ENCODE results near the gene TTLL9. TPM values are rescaled to one million over a fixed set of nuclear protein-coding genes. Genes with fewer than 3 reads are reported as not detected.
"Not testable (repeated sequence)": the region's sequence is repeated elsewhere in the genome, so short reads cannot be mapped to it uniquely, and the experiment has no call there.

The TTLL9 gene
- total RNA-seq, 1 experiment from 2014 or later = 0.27 TPM

- DNase-seq (ENCODE audit: low spot score) = not testable (repeated sequence)
Observed at GRCh38 chr20:31917962-31918412, 47.6 kb downstream of the TTLL9 start.

GRCh38 chr20:31918466-31919105 lies 48.2 kb downstream of the TTLL9 start:
- no peak for DNase-seq (ENCODE audit: low spot score)

- no peak for DNase-seq (ENCODE audit: low spot score)
Observed at GRCh38 chr20:31919410-31920155, 49.1 kb downstream of the TTLL9 start.

- DNase-seq (ENCODE audit: low spot score) = no peak
Observed at GRCh38 chr20:31920275-31920855, 49.9 kb downstream of the TTLL9 start.

GRCh38 chr20:31921480-31921879 lies 51.0 kb downstream of the TTLL9 start:
- not testable (repeated sequence) for DNase-seq (ENCODE audit: low spot score)

- no peak for DNase-seq (ENCODE audit: low spot score)
Observed at GRCh38 chr20:31922181-31922580, 51.7 kb downstream of the TTLL9 start.

GRCh38 chr20:31922588-31922987 lies 52.2 kb downstream of the TTLL9 start:
- no peak for DNase-seq (ENCODE audit: low spot score)

- DNase-seq (ENCODE audit: low spot score) = no peak
Observed at GRCh38 chr20:31923388-31924331, 53.2 kb downstream of the TTLL9 start.

GRCh38 chr20:31924561-31924960 lies 54.1 kb downstream of the TTLL9 start:
- no peak for DNase-seq (ENCODE audit: low spot score)

GRCh38 chr20:31925631-31926030 lies 55.2 kb downstream of the TTLL9 start:
- no peak for DNase-seq (ENCODE audit: low spot score)

- no peak for DNase-seq (ENCODE audit: low spot score)
Observed at GRCh38 chr20:31926493-31926892, 56.1 kb downstream of the TTLL9 start.

GRCh38 chr20:31927627-31928159 lies 57.3 kb downstream of the TTLL9 start:
- no peak for DNase-seq (ENCODE audit: low spot score)

GRCh38 chr20:31929631-31930030 lies 59.2 kb downstream of the TTLL9 start:
- DNase-seq (ENCODE audit: low spot score) = not testable (repeated sequence)

- no peak for DNase-seq (ENCODE audit: low spot score)
Observed at GRCh38 chr20:31930779-31931178, 60.3 kb downstream of the TTLL9 start.

GRCh38 chr20:31933698-31934097 lies 63.3 kb downstream of the TTLL9 start:
- DNase-seq (ENCODE audit: low spot score) = no peak

GRCh38 chr20:31934491-31934890 lies 64.1 kb downstream of the TTLL9 start:
- DNase-seq (ENCODE audit: low spot score) = no peak

- no peak for DNase-seq (ENCODE audit: low spot score)
Observed at GRCh38 chr20:31934968-31935764, 64.7 kb downstream of the TTLL9 start.

- DNase-seq (ENCODE audit: low spot score) = no peak
Observed at GRCh38 chr20:31936420-31936819, 66.0 kb downstream of the TTLL9 start.

GRCh38 chr20:31937820-31938219 lies 67.4 kb downstream of the TTLL9 start:
- no peak for DNase-seq (ENCODE audit: low spot score)

- DNase-seq (ENCODE audit: low spot score) = no peak
Observed at GRCh38 chr20:31939661-31940060, 69.2 kb downstream of the TTLL9 start.

- no peak for DNase-seq (ENCODE audit: low spot score)
Observed at GRCh38 chr20:31943052-31943471, 72.6 kb downstream of the TTLL9 start.

Data from H4 (cell line).